Fibroblast of skin of scalp (primary cell): ENCODE data around the gene HOXA10.
A peak's percentile ranks its signal among the peaks of the same experiment; 100 is the strongest.

Experiments used
- DNase-seq: peaks from one replicate; pipeline ENCODE4 v3.0.0-alpha.2; 2013

The HOXA10 gene

GRCh38 chr7:27143950-27144780 is 30.0 kb downstream of the HOXA10 start:
- no peak for DNase-seq

GRCh38 chr7:27143023-27143949 is 30.8 kb downstream of the HOXA10 start, which contains the start of gene HOXA5:
TSS of gene HOXA5 (minus strand) at chr7:27143681. CDS start at chr7:27143607, 74 bp downstream.
- DNase-seq: no peak

GRCh38 chr7:27142580-27143022 is 31.5 kb downstream of the HOXA10 start:
- DNase-seq: no peak

GRCh38 chr7:27141923-27142579 is 32.1 kb downstream of the HOXA10 start:
- no peak for DNase-seq

- DNase-seq: no peak
Observed at GRCh38 chr7:27141137-27141922, 32.8 kb downstream of the HOXA10 start.

- DNase-seq: no peak
Observed at GRCh38 chr7:27140126-27140857, 33.8 kb downstream of the HOXA10 start.

DNA sequence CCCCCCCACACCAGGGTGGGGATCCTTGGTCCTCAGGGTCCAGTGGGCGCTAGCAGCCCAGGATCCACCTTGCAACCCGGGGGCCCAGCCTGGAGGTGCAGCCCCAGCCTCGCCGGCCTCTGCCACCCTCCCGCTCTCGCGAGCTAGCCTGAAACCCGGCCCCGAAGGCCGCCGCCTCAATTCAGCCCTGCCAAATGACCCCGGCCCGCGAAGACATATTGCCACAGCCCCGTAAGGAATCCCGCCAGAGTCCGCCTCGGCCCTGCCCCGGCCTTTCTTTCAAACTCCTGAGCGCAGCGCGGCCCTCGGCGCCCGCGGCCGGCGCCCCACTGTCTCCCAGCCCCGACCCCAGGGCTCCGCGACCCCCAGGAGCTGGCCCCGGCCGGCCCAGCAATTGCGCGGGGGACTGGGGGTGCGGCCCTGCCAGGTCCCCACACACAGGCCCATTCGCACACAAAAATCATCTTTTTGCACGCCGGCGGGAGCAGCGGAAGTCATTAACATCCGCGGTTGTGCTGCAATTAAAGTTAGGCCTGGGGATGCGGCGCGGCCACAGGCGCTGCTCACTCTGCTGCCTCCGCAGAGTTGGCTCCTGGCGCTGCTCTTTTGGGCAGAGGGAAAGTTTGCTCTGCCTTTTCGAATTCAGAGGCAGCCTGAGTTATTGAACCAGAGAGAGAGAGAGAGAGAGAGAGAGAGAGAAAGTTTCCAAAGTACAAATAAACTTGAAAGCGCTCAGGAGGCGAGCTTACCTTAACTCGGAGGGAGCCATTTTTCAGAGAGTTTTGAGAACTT is 34.6 kb downstream of the HOXA10 start:
- no peak for DNase-seq

DNA sequence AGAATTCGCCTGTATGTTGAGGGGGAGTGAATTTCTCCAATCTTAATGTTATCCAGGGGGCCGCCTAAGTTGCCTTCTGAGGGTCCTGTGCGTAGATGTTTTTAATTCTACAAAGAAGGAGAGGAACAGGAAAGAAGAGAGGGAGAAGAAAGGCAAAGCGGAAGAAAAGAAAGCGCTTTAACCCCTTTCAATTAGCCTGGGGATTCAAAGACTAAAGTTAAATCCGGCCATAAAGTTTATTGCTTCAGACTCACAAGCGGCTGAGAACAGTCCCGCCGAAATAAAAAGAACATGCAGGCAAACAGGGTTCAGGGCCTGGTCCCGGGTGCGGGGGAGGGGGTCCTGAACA is 35.2 kb downstream of the HOXA10 start:
- no peak for DNase-seq

GRCh38 chr7:27138472-27138871 is 35.6 kb downstream of the HOXA10 start:
- no peak for DNase-seq

DNA sequence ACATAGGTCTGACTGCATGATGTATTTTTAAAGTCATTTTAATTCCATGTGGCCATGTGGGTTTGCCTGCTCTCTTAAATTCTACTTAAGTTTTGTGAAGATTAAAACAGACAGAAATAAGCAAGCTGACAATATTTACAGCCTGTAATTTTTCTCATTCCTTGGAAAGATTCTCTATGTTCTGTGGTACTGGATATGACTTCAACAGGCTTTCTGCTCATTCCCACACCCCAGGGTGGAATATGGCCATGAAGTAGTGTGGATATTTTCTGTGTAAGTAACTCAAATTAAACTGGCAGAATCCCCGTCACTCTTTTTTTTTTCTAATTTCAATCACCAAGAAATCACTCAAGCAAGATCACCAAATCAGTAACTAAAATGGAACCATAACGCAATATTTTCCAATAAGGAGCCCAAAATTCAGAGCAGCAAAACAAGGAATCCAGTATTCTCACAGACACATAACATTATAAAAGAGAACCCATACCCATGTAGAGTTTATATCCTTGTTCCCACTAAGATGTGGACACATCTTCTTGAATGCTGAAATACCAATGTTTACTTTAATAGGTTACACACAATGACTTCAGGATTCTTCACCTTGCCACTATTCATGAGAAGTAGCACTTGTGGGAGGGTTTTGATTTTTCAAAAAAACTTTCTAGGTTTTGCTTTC is 36.3 kb downstream of the HOXA10 start:
- DNase-seq: no peak

DNA sequence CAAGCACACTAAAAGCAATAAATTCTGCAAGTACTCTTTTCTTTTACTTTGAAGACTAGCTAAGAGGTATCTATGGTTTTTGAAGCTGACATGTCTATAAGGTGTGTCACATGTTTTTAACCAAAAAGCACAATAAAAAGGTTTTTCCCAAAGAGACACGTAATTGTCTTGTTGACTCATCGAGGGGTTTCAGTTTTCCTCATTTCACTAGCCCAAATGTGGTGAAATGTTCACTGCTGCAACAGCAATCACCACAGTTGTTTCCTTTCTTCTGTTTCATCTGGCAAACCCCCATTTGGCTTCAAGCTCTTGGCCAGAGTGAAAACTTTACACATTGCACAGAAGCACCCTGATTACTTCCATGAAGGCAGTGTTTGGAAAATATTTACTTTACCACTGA is 39.7 kb downstream of the HOXA10 start:
- DNase-seq: no peak

GRCh38 chr7:27133409-27134231 is 40.5 kb downstream of the HOXA10 start:
- no peak for DNase-seq

DNA sequence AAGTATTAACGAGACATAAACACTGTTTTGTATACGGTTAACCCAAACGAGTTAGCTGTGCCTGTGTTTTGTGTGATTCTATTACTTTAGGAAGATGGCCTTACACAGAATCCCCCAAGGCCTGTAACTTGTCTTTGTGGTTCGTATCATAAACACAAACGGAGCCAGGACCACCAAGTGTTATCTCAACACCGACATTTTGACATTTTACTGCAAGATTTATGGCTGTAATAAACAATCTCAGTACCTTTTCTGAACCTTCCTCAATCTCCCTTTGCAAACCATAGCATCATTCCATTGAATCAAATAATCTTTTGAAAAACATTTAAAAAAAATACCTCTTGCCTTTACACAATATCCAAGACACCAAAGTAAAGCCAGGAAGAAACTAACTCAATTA is 41.1 kb downstream of the HOXA10 start:
- DNase-seq: no peak

GRCh38 chr7:27132214-27132613 is 41.9 kb downstream of the HOXA10 start:
- no peak for DNase-seq

GRCh38 chr7:27131390-27131819 is 42.7 kb downstream of the HOXA10 start:
- no peak for DNase-seq

- DNase-seq: peak; percentile 27
Observed at GRCh38 chr7:27130540-27131389, 43.4 kb downstream of the HOXA10 start, which contains the start of gene HOXA4. TSS of gene HOXA4 (minus strand) at chr7:27130757. CDS start at chr7:27130733, 24 bp downstream.

- no peak for DNase-seq
Observed at GRCh38 chr7:27129729-27130539, 44.2 kb downstream of the HOXA10 start.
